ENCODE measurements around the gene NETO1.
A peak's percentile ranks its signal among the peaks of the same experiment; 100 is the strongest.

Gene NETO1

GRCh38 chr18:72840109-72840508, 27.7 kb downstream of the NETO1 start (continued):
- no peak for TF ChIP-seq ZSCAN4 (tag by site-specific recombination; IDR thresholded peaks at IDR 0.05)
- no peak for TF ChIP-seq ZNF121 (tag by site-specific recombination; IDR thresholded peaks at IDR 0.05)

GRCh38 chr18:72834731-72835130, 33.1 kb downstream of the NETO1 start:
- POLR2A ChIA-PET: no interaction called here
- H3K9me3 ChIP-seq (ENCODE audit: control insufficient read depth, insufficient read depth, low read depth, low read length): no peaks in the 10 kb centered on the region
- no peak overlapping the region for H3K27ac ChIP-seq (ENCODE audit: extremely low read depth, low read depth, low read length)
- no peak overlapping the region for H3K4me3 ChIP-seq (ENCODE audit: low read depth, low read length)
- TF ChIP-seq SP3 (tag by site-specific recombination; IDR thresholded peaks at IDR 0.05): no peak
- no peak for TF ChIP-seq ZNF658 (tag by site-specific recombination; IDR thresholded peaks at IDR 0.05)
- TF ChIP-seq ZNF626 (tag by site-specific recombination; IDR thresholded peaks at IDR 0.05): no peak
- TF ChIP-seq ZBTB49 (tag by site-specific recombination; IDR thresholded peaks at IDR 0.05; ENCODE audit: low read depth): no peak
- TF ChIP-seq ZNF10 (tag by site-specific recombination; IDR thresholded peaks at IDR 0.05): no peak
- no peak for TF ChIP-seq FEZF1 (tag by site-specific recombination; IDR thresholded peaks at IDR 0.05)
- no peak for TF ChIP-seq ZNF747 (tag by site-specific recombination; IDR thresholded peaks at IDR 0.05)
- no peak for TF ChIP-seq ZBTB44 (tag by site-specific recombination; IDR thresholded peaks at IDR 0.05)
- H3K36me3 ChIP-seq (ENCODE audit: control insufficient read depth in 2 of 2, insufficient read depth in 1 of 2, low read length in 2 of 2): no peaks in the 10 kb centered on the region
- CTCF ChIA-PET: interaction anchor here (0.7 kb wide), 1 partner anchor 19 kb away, joined by 3 read pairs; no protein-coding TSS in a partner anchor
- no peaks in the 10 kb centered on the region for H3K4me1 ChIP-seq (ENCODE audit: control insufficient read depth, insufficient read depth, low read length)

- ChIA-PET CTCF (interaction anchor here (0.7 kb wide), 1 partner anchor 943 kb away, joined by 3 read pairs; no protein-coding TSS in a partner anchor), POLR2A (no interaction called here)
Measured at GRCh38 chr18:72833471-72833870, 34.3 kb downstream of the NETO1 start.

GRCh38 chr18:72830109-72830508, 37.7 kb downstream of the NETO1 start:
- CTCF ChIA-PET: no interaction called here
- TF ChIP-seq REST (tag by site-specific recombination; IDR thresholded peaks at IDR 0.05): peak; percentile 87
- no peak for TF ChIP-seq MZF1 (tag by site-specific recombination; IDR thresholded peaks at IDR 0.05; ENCODE audit: borderline replicate concordance)
- TF ChIP-seq ZNF121 (tag by site-specific recombination; IDR thresholded peaks at IDR 0.05): no peak

More at GRCh38 chr18:72833471-72833870, 34.3 kb downstream of the NETO1 start:
- Histone ChIP-seq H3K4me3 (ENCODE audit: low read depth, low read length) (no peak overlapping the region), H3K9me3 (ENCODE audit: control insufficient read depth, insufficient read depth, low read depth, low read length) (no peaks in the 10 kb centered on the region), H3K4me1 (ENCODE audit: control insufficient read depth, insufficient read depth, low read length) (no peaks in the 10 kb centered on the region), H3K36me3 (ENCODE audit: control insufficient read depth in 2 of 2, insufficient read depth in 1 of 2, low read length in 2 of 2) (no peaks in the 10 kb centered on the region), H3K27ac (ENCODE audit: extremely low read depth, low read depth, low read length) (no peak overlapping the region)
- TF ChIP-seq SALL2 (tag by site-specific recombination; IDR thresholded peaks at IDR 0.05; ENCODE audit: borderline replicate concordance): no peak

More at GRCh38 chr18:72830109-72830508, 37.7 kb downstream of the NETO1 start:
- no peaks in the 10 kb centered on the region for H3K36me3 ChIP-seq (ENCODE audit: control insufficient read depth in 2 of 2, insufficient read depth in 1 of 2, low read length in 2 of 2)
- POLR2A ChIA-PET: no interaction called here
- no peak overlapping the region for H3K4me3 ChIP-seq (ENCODE audit: low read depth, low read length)
- H3K9me3 ChIP-seq (ENCODE audit: control insufficient read depth, insufficient read depth, low read depth, low read length): no peaks in the 10 kb centered on the region
- no peak overlapping the region for H3K27ac ChIP-seq (ENCODE audit: extremely low read depth, low read depth, low read length)
- no peaks in the 10 kb centered on the region for H3K4me1 ChIP-seq (ENCODE audit: control insufficient read depth, insufficient read depth, low read length)

Measured in HEK293 (cell line).